Measurements from ENCODE around the gene EPS8L2.

EPS8L2 gene

GRCh38 chr11:763073-763463 lies 57.0 kb downstream of the EPS8L2 start:
- no peak for DNase-seq (ENCODE audit: low spot score)

GRCh38 chr11:763549-764321 lies 57.7 kb downstream of the EPS8L2 start:
- no peak for DNase-seq (ENCODE audit: low spot score)

GRCh38 chr11:764322-765024 lies 58.4 kb downstream of the EPS8L2 start:
- DNase-seq (ENCODE audit: low spot score) = no peak

- peak; percentile 59 for DNase-seq (ENCODE audit: low spot score)
Measured at GRCh38 chr11:765025-765801, 59.2 kb downstream of the EPS8L2 start.

GRCh38 chr11:765802-766091 lies 59.7 kb downstream of the EPS8L2 start:
- DNase-seq (ENCODE audit: low spot score) = no peak

- DNase-seq (ENCODE audit: low spot score) = no peak
Measured at GRCh38 chr11:766106-766935, 60.3 kb downstream of the EPS8L2 start.

GRCh38 chr11:766936-767210 lies 60.8 kb downstream of the EPS8L2 start:
- no peak for DNase-seq (ENCODE audit: low spot score)

GRCh38 chr11:767238-767637 lies 61.2 kb downstream of the EPS8L2 start:
- DNase-seq (ENCODE audit: low spot score) = no peak

- DNase-seq (ENCODE audit: low spot score) = no peak
Measured at GRCh38 chr11:769887-770641, 64.0 kb downstream of the EPS8L2 start.

GRCh38 chr11:770642-771616 lies 64.9 kb downstream of the EPS8L2 start:
- no peak for DNase-seq (ENCODE audit: low spot score)

GRCh38 chr11:771617-772204 lies 65.7 kb downstream of the EPS8L2 start:
- DNase-seq (ENCODE audit: low spot score) = no peak

GRCh38 chr11:772429-773390 lies 66.7 kb downstream of the EPS8L2 start:
- DNase-seq (ENCODE audit: low spot score) = no peak

- no peak for DNase-seq (ENCODE audit: low spot score)
Measured at GRCh38 chr11:773425-773824, 67.4 kb downstream of the EPS8L2 start.

GRCh38 chr11:773830-774229 lies 67.8 kb downstream of the EPS8L2 start:
- no peak for DNase-seq (ENCODE audit: low spot score)

GRCh38 chr11:774873-775592 lies 69.0 kb downstream of the EPS8L2 start:
- DNase-seq (ENCODE audit: low spot score) = no peak

- DNase-seq (ENCODE audit: low spot score) = no peak
Measured at GRCh38 chr11:776263-776560, 70.2 kb downstream of the EPS8L2 start.

GRCh38 chr11:776561-777287 lies 70.7 kb downstream of the EPS8L2 start:
- peak; percentile 84 for DNase-seq (ENCODE audit: low spot score)
